Cardiac fibroblast (primary cell): ENCODE measurements around the gene FBXL16.
A peak's percentile ranks its signal among the peaks of the same experiment; 100 is the strongest.

Source experiments
- DNase-seq, 2 donors: peaks; one replicate each; pipeline versions ENCODE4 v3.0.0 to v3.0.0-alpha.2; 2010; ENCODE audit warnings: low read depth in 2 of 2
- H3K4me3 ChIP-seq, 2 donors: replicated peaks in 1 of 2; 1 replicate in 1 of 2; 2 replicates in 1 of 2; pipeline ENCODE4 v1.5.1; 2011; ENCODE audit warnings: low read depth in 2 of 2, low read length in 2 of 2, mild to moderate bottlenecking in 2 of 2, moderate library complexity in 1 of 2
- CTCF ChIP-seq: IDR thresholded peaks from one replicate; pipeline ENCODE4 v1.5.1; 2011; ENCODE audit warnings: low read depth, mild to moderate bottlenecking, low read length, inconsistent platforms

The FBXL16 gene

GRCh38 chr16:685967-686366 is 19.6 kb downstream of the FBXL16 start:
- H3K4me3 ChIP-seq, result no peak overlapping the region
- DNase-seq, result peak; percentile 39 to 51
- TF ChIP-seq CTCF, result peak; percentile 51

- no peak for DNase-seq
- no peak for TF ChIP-seq CTCF
- peak overlapping the region in 1 of 2 donors; percentile 70 for H3K4me3 ChIP-seq
Observed at GRCh38 chr16:684961-685696, 20.5 kb downstream of the FBXL16 start.

DNA sequence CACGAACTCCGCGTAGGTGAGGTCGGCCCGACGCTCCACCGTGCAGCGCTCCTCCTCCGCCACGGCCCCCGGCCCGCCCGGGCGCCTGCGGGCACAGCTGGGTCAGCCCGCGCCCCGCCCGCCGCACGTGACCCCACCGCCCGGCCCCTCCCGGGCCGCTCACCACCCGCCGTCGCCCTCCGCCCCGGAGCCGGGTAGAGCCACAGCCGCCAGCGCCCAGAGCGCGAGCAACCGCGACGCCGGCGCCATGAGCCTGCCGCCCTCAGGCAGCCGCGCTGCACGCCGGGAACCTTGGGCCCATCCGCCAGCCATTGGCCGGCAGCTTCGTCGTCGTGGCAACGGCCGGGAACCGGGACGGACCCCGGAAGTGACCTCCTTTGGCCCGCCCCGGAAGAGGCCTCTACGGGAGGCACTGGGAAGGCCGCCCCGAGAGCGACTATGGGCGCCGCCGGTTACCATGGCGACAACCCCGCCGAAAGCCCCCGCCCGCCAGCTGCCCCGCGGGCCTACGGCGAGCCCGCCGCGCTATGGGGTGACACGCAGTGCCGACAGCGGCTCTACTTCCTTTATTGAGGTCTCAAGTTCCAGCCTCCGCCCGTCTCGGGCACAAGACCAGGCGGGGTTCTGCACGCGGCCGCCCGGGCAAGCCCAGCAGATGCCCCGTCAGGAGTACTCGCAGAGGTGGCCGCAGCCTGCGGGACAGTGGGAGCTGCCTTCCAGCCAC is 21.4 kb downstream of the FBXL16 start, which contains the start of gene JMJD8:
Gene JMJD8, minus strand, starts transcription at position 264 of the 724 bp plus-strand sequence. Its CDS starts 15 bp downstream, at position 249.
- TF ChIP-seq CTCF, result no peak
- peak within 1 kb of the TSS; percentile 62 to 70 for H3K4me3 ChIP-seq
- DNase-seq, result peak; percentile 95 to 97

DNA sequence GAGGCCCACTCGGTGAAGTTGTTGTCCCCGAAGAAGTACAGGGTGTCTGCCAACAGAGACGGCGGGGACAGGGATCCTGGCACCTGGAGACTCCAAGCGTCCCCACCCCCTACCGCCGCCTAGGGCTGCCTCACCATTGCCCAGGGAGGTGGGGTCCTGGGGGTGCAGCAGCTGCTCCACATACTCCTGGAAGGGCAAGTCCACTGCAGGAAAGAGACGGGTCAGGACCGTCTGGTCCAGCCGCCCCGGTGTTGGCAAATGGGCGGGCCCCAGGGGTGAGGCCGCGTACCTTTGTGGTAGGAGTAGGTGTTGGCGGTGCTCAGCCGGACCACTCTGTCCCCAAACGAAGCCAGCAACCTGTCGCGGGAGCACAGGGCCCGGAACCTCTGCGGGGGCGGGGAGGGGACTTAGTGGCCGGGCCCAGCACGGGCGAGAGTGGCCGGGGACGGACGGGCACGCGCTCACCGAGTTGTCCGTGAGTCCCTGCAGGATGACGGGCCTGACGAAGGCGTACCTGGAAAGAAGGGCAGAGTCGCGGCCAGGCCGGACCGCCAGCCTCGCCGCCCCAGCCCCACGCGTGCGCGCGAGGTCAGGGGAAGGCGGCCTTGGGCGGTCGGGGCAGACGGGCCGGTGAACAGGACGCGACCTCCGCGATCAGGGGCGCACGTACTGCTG is 22.1 kb downstream of the FBXL16 start:
- peak overlapping the region; percentile 62 to 70 for H3K4me3 ChIP-seq
- DNase-seq, result no peak
- no peak for TF ChIP-seq CTCF

- H3K4me3 ChIP-seq, result peak overlapping the region; percentile 62 to 70
- TF ChIP-seq CTCF, result no peak
- DNase-seq, result no peak
Observed at GRCh38 chr16:682493-683395, 22.9 kb downstream of the FBXL16 start.
